Urothelium cell line (cell line): ENCODE data around the gene CSNK2A2.

Experiments
- DNase-seq: peaks from one replicate; pipeline ENCODE4 v3.0.0; 2011; ENCODE audit warnings: low spot score, mixed read lengths
- FAIRE-seq: peaks from 2 replicates; lab custom pipeline; 2011; peaks lifted over from hg19 to GRCh38; lab: Jason Lieb, UNC

The CSNK2A2 gene

GRCh38 chr16:58114827-58115825 lies 82.8 kb downstream of the CSNK2A2 start:
- no peak for FAIRE-seq

GRCh38 chr16:58111302-58111627 lies 86.6 kb downstream of the CSNK2A2 start:
- FAIRE-seq = no peak

More at GRCh38 chr16:58114827-58115825, 82.8 kb downstream of the CSNK2A2 start:
- no peak for DNase-seq

GRCh38 chr16:58110571-58111301 lies 87.2 kb downstream of the CSNK2A2 start:
- FAIRE-seq (no peak), DNase-seq (no peak)

More at GRCh38 chr16:58111302-58111627, 86.6 kb downstream of the CSNK2A2 start:
- no peak for DNase-seq

- no peak for DNase-seq
- no peak for FAIRE-seq
Observed at GRCh38 chr16:58109881-58110280, 88.0 kb downstream of the CSNK2A2 start.

- no peak for FAIRE-seq
Observed at GRCh38 chr16:58109330-58109729, 88.6 kb downstream of the CSNK2A2 start.

More at GRCh38 chr16:58109330-58109729, 88.6 kb downstream of the CSNK2A2 start:
- no peak for DNase-seq
